ENCODE results near the gene ATRAID. TPM values are rescaled to one million over a fixed set of nuclear protein-coding genes. Genes with fewer than 3 reads are reported as not detected.

ATRAID gene
- total RNA-seq, 1 donor from 2014 or later, result 150 TPM

GRCh38 chr2:27222407-27222806, 10.6 kb downstream of the ATRAID start:
- no peak for DNase-seq (ENCODE audit: extremely low spot score in 2 of 2)
- Histone ChIP-seq H3K4me3 (no peak overlapping the region), H3K27me3 (no peaks in the 10 kb centered on the region), H3K9me3 (no peaks in the 10 kb centered on the region), H3K36me3 (peaks cover 0 to 53% of the 10 kb centered on the region in 2 donors), H3K27ac (no peak overlapping the region), H3K4me1 (peaks cover 12% of the 10 kb centered on the region)
- no peak for TF ChIP-seq POLR2AphosphoS5 (IDR thresholded peaks at IDR 0.05; ENCODE audit: insufficient read depth in 1 of 2, low read depth in 1 of 2)
- TF ChIP-seq CTCF (IDR thresholded peaks at IDR 0.05), result no peak
- TF ChIP-seq POLR2A (IDR thresholded peaks at IDR 0.05), result no peak
- intact Hi-C loops (cut with DNase I), result no loop called here

DNA sequence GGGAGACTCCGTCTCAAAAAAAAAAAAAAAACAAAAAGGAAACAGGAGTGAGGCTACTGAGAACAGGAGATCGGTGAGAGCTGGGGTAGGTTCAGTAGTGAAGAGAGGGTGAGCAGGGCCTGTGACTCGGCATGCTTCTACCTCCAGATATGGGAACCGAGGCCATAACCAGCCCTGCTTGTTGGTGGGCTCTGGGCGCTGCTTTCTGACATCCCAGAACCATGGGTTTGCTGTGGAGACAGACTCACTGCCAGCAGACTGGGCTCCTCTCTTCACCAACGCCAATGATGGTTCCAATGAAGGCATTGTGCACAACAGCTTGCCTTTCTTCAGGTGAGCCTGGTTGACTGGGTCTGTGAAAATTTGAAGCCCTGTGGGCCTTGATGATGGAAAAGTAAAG, 11.6 kb downstream of the ATRAID start:
- Histone ChIP-seq H3K4me1 (peaks cover 2% of the 10 kb centered on the region), H3K9me3 (no peaks in the 10 kb centered on the region), H3K27me3 (no peaks in the 10 kb centered on the region), H3K27ac (no peak overlapping the region), H3K36me3 (peaks cover 0 to 57% of the 10 kb centered on the region in 2 donors), H3K4me3 (no peak overlapping the region)
- DNase-seq (ENCODE audit: extremely low spot score in 2 of 2), result no peak
- TF ChIP-seq POLR2A (IDR thresholded peaks at IDR 0.05), result no peak
- intact Hi-C loops (cut with DNase I), result no loop called here

DNA sequence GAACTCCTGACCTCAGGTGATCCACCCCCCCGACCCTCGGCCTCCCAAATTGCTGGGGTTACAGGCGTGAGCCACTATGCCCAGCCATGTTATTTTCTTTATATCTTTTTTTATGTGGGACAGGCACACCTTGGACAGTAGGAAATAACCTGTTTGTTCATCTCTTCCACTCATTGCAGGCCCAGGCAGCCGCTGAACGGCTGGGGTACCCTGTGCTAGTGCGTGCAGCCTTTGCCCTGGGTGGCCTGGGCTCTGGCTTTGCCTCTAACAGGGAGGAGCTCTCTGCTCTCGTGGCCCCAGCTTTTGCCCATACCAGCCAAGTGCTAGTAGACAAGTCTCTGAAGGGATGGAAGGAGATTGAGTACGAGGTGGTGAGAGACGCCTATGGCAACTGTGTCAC, 13.7 kb downstream of the ATRAID start:
- Histone ChIP-seq H3K36me3 (peaks cover 0 to 73% of the 10 kb centered on the region in 2 donors), H3K4me3 (no peak overlapping the region), H3K27me3 (no peaks in the 10 kb centered on the region), H3K27ac (no peak overlapping the region), H3K4me1 (no peaks in the 10 kb centered on the region), H3K9me3 (no peaks in the 10 kb centered on the region)
- no peak for DNase-seq (ENCODE audit: extremely low spot score in 2 of 2)
- intact Hi-C loops (cut with DNase I), result no loop called here
- TF ChIP-seq POLR2A (IDR thresholded peaks at IDR 0.05), result no peak
- no peak for TF ChIP-seq CTCF (IDR thresholded peaks at IDR 0.05)
- no peak for TF ChIP-seq POLR2AphosphoS5 (IDR thresholded peaks at IDR 0.05; ENCODE audit: insufficient read depth in 1 of 2, low read depth in 1 of 2)

DNA sequence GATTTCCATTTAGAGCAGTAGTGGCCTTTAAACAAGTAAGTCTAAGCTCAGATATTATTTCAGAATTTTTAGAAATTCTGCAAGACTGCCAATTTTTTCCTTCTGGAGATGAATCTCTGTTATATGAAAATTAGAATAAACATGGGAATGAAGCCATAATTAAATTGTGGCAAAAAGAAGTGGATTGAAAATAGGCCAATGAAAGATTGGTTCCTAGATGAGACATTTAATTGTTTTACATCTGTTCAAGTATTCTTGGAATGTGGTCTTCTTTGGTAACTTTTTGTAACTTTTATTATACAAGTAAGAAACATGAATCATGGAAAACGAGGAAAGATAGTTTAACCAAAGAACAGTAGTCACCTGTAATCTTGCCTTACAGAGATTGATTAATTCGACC, 15.7 kb downstream of the ATRAID start:
- Histone ChIP-seq H3K9me3 (no peaks in the 10 kb centered on the region), H3K36me3 (peaks cover 0 to 75% of the 10 kb centered on the region in 2 donors), H3K27ac (no peak overlapping the region), H3K4me1 (no peaks in the 10 kb centered on the region), H3K4me3 (no peak overlapping the region), H3K27me3 (no peaks in the 10 kb centered on the region)
- DNase-seq (ENCODE audit: extremely low spot score in 2 of 2), result no peak
- TF ChIP-seq CTCF (IDR thresholded peaks at IDR 0.05) (no peak), POLR2AphosphoS5 (IDR thresholded peaks at IDR 0.05; ENCODE audit: insufficient read depth in 1 of 2, low read depth in 1 of 2) (no peak), POLR2A (IDR thresholded peaks at IDR 0.05) (no peak)
- intact Hi-C loops (cut with DNase I), result no loop called here

DNA sequence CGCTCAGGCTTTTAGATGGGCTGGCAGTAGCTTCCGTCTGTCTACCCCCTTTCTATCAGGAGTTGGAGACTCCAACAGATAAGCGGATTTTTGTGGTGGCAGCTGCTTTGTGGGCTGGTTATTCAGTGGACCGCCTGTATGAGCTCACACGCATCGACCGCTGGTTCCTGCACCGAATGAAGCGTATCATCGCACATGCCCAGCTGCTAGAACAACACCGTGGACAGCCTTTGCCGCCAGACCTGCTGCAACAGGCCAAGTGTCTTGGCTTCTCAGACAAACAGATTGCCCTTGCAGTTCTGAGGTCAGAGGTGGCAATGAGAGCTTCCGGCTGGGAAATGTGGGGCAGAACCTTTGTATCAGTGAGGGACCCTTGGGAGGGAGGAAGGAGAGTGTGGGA, 20.1 kb downstream of the ATRAID start:
- peaks cover 0 to 77% of the 10 kb centered on the region in 2 donors for H3K36me3 ChIP-seq

More for the DNA sequence above, 20.1 kb downstream of the ATRAID start:
- DNase-seq (ENCODE audit: extremely low spot score in 2 of 2), result no peak
- Histone ChIP-seq H3K4me1 (no peaks in the 10 kb centered on the region), H3K9me3 (no peaks in the 10 kb centered on the region), H3K27ac (no peak overlapping the region), H3K27me3 (no peaks in the 10 kb centered on the region), H3K4me3 (no peak overlapping the region)
- TF ChIP-seq POLR2AphosphoS5 (IDR thresholded peaks at IDR 0.05; ENCODE audit: insufficient read depth in 1 of 2, low read depth in 1 of 2) (no peak), POLR2A (IDR thresholded peaks at IDR 0.05) (no peak), CTCF (IDR thresholded peaks at IDR 0.05) (no peak)
- intact Hi-C loops (cut with DNase I), result no loop called here
